Measurements from ENCODE around the gene FAM163B. TPM values are rescaled to one million over a fixed set of nuclear protein-coding genes. Genes with fewer than 3 reads are reported as not detected.

FAM163B gene
- total and polyA plus RNA-seq, 9 of the 15 experiments (the other 6 are each of a cell fraction or from before 2014, with no cell fraction given) = not detected

DNA sequence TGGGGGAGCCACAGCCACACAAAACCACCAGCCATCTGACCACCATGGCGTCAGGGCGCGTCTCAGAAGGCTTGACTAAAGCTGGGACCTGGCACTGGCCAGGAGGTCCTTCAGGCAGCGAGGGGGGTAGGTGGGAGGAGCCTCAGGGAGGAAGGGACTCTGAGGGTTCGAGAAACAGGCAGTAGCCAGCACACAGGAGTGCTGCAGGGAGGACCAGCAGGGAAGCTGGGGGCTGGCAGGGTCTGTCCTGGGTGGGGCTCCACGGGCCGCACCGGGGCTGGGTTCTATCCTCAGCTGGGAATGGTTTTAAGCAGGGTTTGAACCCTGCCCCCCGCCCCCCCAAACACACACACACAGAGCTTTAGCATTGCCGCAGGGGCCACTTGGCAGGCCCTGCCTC is 7.4 kb downstream of the FAM163B start (continued):
- TF ChIP-seq, protein P1, sequence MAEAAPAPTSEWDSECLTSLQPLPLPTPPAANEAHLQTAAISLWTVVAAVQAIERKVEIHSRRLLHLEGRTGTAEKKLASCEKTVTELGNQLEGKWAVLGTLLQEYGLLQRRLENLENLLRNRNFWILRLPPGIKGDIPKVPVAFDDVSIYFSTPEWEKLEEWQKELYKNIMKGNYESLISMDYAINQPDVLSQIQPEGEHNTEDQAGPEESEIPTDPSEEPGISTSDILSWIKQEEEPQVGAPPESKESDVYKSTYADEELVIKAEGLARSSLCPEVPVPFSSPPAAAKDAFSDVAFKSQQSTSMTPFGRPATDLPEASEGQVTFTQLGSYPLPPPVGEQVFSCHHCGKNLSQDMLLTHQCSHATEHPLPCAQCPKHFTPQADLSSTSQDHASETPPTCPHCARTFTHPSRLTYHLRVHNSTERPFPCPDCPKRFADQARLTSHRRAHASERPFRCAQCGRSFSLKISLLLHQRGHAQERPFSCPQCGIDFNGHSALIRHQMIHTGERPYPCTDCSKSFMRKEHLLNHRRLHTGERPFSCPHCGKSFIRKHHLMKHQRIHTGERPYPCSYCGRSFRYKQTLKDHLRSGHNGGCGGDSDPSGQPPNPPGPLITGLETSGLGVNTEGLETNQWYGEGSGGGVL (CRISPR knock-in tag; IDR thresholded peaks at IDR 0.05) = no peak

DNA sequence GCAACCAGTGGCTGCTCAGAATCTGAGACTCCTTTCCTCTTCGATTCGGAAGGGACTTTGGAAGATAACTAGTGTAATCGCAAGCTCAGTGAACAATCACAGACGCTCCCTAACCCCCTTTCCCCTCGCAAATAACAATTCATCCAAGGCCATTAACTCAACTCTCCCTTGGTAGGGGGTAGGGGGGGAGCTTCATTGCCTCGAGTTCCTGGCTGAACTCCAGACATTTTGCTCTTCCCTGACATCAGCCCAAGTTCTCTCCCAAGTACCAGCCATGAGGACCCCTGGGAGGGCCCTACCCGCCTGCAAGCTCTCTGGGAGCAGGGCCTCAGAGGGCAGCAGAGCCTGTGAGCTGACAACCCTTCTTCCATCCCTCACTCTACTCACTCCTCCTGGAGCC is 8.4 kb downstream of the FAM163B start:
- H3K9ac ChIP-seq (ENCODE audit: insufficient read depth in 1 of 2, low read depth in 2 of 2, low read length in 2 of 2) = no peak overlapping the region
- no peaks in the 10 kb centered on the region for H3K36me3 ChIP-seq (ENCODE audit: control insufficient read depth, insufficient read depth, low read length)
- no peak for DNase-seq (ENCODE audit: extremely low read depth in 1 of 4, low spot score in 3 of 4)
- BruUV-seq (replicated peaks) = no TSS peak
- H3K9me1 ChIP-seq (ENCODE audit: control insufficient read depth, insufficient read depth, low read length) = no peaks in the 10 kb centered on the region
- H3K4me3 ChIP-seq = no peak overlapping the region
- FAIRE-seq = no peak
- ChIA-PET CTCF (ENCODE audit: low intra/inter-chr PET ratio) (no interaction called here), POLR2A (interaction anchor here (0.6 kb wide), 1 partner anchor 23 kb away, joined by 3 read pairs; no protein-coding TSS in a partner anchor)
- under 1% methylated on average over 7 of the region's 7 CpGs for WGBS (ENCODE audit: insufficient coverage, low coverage, missing lambda C conversion rate)
- H4K20me1 ChIP-seq (replicated peaks; ENCODE audit: control insufficient read depth, insufficient read depth, low read length) = peaks cover 6% of the 10 kb centered on the region; the same call in 1 of the 2 replicates
- in situ Hi-C loops (cut with MboI) = no loop called here
- no peaks in the 10 kb centered on the region for H3K79me2 ChIP-seq (ENCODE audit: control insufficient read depth, insufficient read depth, low read length)
- no peak overlapping the region for H3K4me2 ChIP-seq (ENCODE audit: insufficient read depth, low read length)
- 0 out of 5 replicates have a peak, but pooled peaks cover 0 to 3% of the 10 kb centered on the region in 2 experiments for H3K4me1 ChIP-seq (replicated peaks in 1 of 2; ENCODE audit: control insufficient read depth in 2 of 2, insufficient read depth in 2 of 2, low read length in 2 of 2)
- intact Hi-C loops (cut with micrococcal nuclease) = no loop called here
- H3K27me3 ChIP-seq (ENCODE audit: control insufficient read depth in 2 of 2, insufficient read depth in 2 of 2, low read length in 2 of 2) = peaks cover 9 to 33% of the 10 kb centered on the region in 2 experiments; a peak in 4 of 5 replicates
- H3K27ac ChIP-seq (ENCODE audit: extremely low read depth, low read depth, low read length) = no peak overlapping the region
- no peak overlapping the region for H2AFZ ChIP-seq (ENCODE audit: low read depth, low read length)
- no peak for ATAC-seq
- no peaks in the 10 kb centered on the region; the same call in 1 of the 2 replicates for H3K9me3 ChIP-seq (replicated peaks; ENCODE audit: control insufficient read depth, insufficient read depth, low read depth, low read length)
- TF ChIP-seq BRD9 (IDR thresholded peaks at IDR 0.05; ENCODE audit: low read depth, partially characterized antibody) (no peak), ZNF354B (CRISPR knock-in tag; IDR thresholded peaks at IDR 0.05) (no peak), WHSC1 (IDR thresholded peaks at IDR 0.05; ENCODE audit: low read length) (no peak), ESRRB (CRISPR knock-in tag; IDR thresholded peaks at IDR 0.05; ENCODE audit: borderline replicate concordance) (no peak), RBBP5 (IDR thresholded peaks at IDR 0.05; ENCODE audit: borderline replicate concordance, insufficient read depth, low read length, poor library complexity, severe bottlenecking) (no peak), RBFOX2 (IDR thresholded peaks at IDR 0.05; ENCODE audit: low read depth, low read length) (no peak), DIDO1 (tag; IDR thresholded peaks at IDR 0.05; ENCODE audit: low read depth) (no peak), MEF2D (tag; conservative IDR thresholded peaks at IDR 0.05; ENCODE audit: low read depth) (no peak)
- TF ChIP-seq, protein P2, sequence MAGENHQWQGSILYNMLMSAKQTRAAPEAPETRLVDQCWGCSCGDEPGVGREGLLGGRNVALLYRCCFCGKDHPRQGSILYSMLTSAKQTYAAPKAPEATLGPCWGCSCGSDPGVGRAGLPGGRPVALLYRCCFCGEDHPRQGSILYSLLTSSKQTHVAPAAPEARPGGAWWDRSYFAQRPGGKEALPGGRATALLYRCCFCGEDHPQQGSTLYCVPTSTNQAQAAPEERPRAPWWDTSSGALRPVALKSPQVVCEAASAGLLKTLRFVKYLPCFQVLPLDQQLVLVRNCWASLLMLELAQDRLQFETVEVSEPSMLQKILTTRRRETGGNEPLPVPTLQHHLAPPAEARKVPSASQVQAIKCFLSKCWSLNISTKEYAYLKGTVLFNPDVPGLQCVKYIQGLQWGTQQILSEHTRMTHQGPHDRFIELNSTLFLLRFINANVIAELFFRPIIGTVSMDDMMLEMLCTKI (IDR thresholded peaks at IDR 0.05; ENCODE audit: partially characterized antibody) = no peak
- TF ChIP-seq, protein P3, sequence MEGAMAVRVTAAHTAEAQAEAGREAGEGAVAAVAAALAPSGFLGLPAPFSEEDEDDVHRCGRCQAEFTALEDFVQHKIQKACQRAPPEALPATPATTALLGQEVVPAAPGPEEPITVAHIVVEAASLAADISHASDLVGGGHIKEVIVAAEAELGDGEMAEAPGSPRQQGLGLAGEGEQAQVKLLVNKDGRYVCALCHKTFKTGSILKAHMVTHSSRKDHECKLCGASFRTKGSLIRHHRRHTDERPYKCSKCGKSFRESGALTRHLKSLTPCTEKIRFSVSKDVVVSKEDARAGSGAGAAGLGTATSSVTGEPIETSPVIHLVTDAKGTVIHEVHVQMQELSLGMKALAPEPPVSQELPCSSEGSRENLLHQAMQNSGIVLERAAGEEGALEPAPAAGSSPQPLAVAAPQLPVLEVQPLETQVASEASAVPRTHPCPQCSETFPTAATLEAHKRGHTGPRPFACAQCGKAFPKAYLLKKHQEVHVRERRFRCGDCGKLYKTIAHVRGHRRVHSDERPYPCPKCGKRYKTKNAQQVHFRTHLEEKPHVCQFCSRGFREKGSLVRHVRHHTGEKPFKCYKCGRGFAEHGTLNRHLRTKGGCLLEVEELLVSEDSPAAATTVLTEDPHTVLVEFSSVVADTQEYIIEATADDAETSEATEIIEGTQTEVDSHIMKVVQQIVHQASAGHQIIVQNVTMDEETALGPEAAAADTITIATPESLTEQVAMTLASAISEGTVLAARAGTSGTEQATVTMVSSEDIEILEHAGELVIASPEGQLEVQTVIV (CRISPR knock-in tag; IDR thresholded peaks at IDR 0.05; ENCODE audit: borderline replicate concordance) = no peak

Measured in K562 (cell line).